OCI-LY7 (cell line): ENCODE results near the gene PLPP3.

Source experiments
- EZH2phosphoT487 ChIP-seq: fragments of 200-600 bp; sonication (generic); IDR thresholded peaks from 2 replicates; pipeline ENCODE4 v1.6.1; 2018; ENCODE audit warnings: low read depth, borderline replicate concordance, mild to moderate bottlenecking, mixed run types, antibody characterized with exemption, low read length, moderate library complexity, mixed read lengths
- TF ChIP-seq, protein P1 (sequence below): fragments of 200-600 bp; sonication (generic); conservative IDR thresholded peaks from 2 replicates; pipeline ENCODE4 v1.5.1; 2014; ENCODE audit warnings: mild to moderate bottlenecking, antibody characterized with exemption, low read length, moderate library complexity, mixed read lengths

GRCh38 chr1:56627019-56627635, 47.8 kb upstream of the PLPP3 start:
- TF ChIP-seq, protein P1, sequence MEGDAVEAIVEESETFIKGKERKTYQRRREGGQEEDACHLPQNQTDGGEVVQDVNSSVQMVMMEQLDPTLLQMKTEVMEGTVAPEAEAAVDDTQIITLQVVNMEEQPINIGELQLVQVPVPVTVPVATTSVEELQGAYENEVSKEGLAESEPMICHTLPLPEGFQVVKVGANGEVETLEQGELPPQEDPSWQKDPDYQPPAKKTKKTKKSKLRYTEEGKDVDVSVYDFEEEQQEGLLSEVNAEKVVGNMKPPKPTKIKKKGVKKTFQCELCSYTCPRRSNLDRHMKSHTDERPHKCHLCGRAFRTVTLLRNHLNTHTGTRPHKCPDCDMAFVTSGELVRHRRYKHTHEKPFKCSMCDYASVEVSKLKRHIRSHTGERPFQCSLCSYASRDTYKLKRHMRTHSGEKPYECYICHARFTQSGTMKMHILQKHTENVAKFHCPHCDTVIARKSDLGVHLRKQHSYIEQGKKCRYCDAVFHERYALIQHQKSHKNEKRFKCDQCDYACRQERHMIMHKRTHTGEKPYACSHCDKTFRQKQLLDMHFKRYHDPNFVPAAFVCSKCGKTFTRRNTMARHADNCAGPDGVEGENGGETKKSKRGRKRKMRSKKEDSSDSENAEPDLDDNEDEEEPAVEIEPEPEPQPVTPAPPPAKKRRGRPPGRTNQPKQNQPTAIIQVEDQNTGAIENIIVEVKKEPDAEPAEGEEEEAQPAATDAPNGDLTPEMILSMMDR, result no peak
- TF ChIP-seq EZH2phosphoT487, result no peak
